NCI-H1694 (cell line): ENCODE results near the gene TBCEL.
"Not testable (repeated sequence)": the region's sequence is repeated elsewhere in the genome, so short reads cannot be mapped to it uniquely, and the experiment has no call there.

Experiments
- DNase-seq: peaks from one replicate; lab custom pipeline; 2025; lab: John Stamatoyannopoulos, UW

Gene TBCEL

GRCh38 chr11:121023848-121024751, at the start of gene TBCEL:
Gene TBCEL (plus strand): TSS chr11:121024102. CDS start chr11:121045691, 21,589 bp downstream.
- DNase-seq = peak; percentile 31

- no peak for DNase-seq
These were observed 49.4 kb upstream of the TBCEL start for GRCh38 chr11:120974466-120974865.

GRCh38 chr11:120974965-120975364, 48.9 kb upstream of the TBCEL start:
- no peak for DNase-seq

GRCh38 chr11:120977266-120978137, 46.4 kb upstream of the TBCEL start:
- no peak for DNase-seq

GRCh38 chr11:120978701-120979100, 45.2 kb upstream of the TBCEL start:
- DNase-seq = no peak

- DNase-seq = no peak
These were observed 38.0 kb upstream of the TBCEL start for GRCh38 chr11:120985718-120986569.

GRCh38 chr11:120988603-120989002, 35.3 kb upstream of the TBCEL start:
- no peak for DNase-seq

- DNase-seq = no peak
These were observed 31.8 kb upstream of the TBCEL start for GRCh38 chr11:120991830-120992686.

GRCh38 chr11:120994091-120994859, 29.6 kb upstream of the TBCEL start:
- DNase-seq = no peak

- no peak for DNase-seq
These were observed 28.7 kb upstream of the TBCEL start for GRCh38 chr11:120995184-120995583.

- no peak for DNase-seq
These were observed 26.9 kb upstream of the TBCEL start for GRCh38 chr11:120996973-120997372.

GRCh38 chr11:120998581-120998980, 25.3 kb upstream of the TBCEL start:
- no peak for DNase-seq

- DNase-seq = no peak
These were observed 19.6 kb upstream of the TBCEL start for GRCh38 chr11:121004206-121004840.

GRCh38 chr11:121006922-121007321, 17.0 kb upstream of the TBCEL start:
- no peak for DNase-seq

GRCh38 chr11:121008551-121008950, 15.4 kb upstream of the TBCEL start:
- no peak for DNase-seq

GRCh38 chr11:121012091-121012490, 11.8 kb upstream of the TBCEL start:
- no peak for DNase-seq

- DNase-seq = no peak
These were observed 5.2 kb upstream of the TBCEL start for GRCh38 chr11:121018746-121019145.

- DNase-seq = not testable (repeated sequence)
These were observed 2.2 kb upstream of the TBCEL start for GRCh38 chr11:121021718-121022117.

GRCh38 chr11:121024989-121025388, 1.1 kb downstream of the TBCEL start:
- no peak for DNase-seq

- DNase-seq = no peak
These were observed 5.3 kb downstream of the TBCEL start for GRCh38 chr11:121029153-121029552.
